Gastrocnemius medialis (tissue), 4 donors: ENCODE data around the gene ZNF516. TPM values are rescaled to one million over a fixed set of nuclear protein-coding genes. Genes with fewer than 3 reads are reported as not detected.

Experiments
- ATAC-seq, 2 donors: fragments of 150-250 bp; one replicate each; pipeline ENCODE4 v1.9.1; 2016
- DNase-seq, 2 donors: peaks; one replicate each; pipeline ENCODE4 v3.0.0-alpha.2; 2019
- H3K27ac ChIP-seq, 4 donors: fragments of 200-600 bp; sonication (generic); 1 replicate in 1 of 4; 2 replicates in 3 of 4; pipeline ENCODE4 v1.5.1; 2016 to 2018; ENCODE audit warnings: mild to moderate bottlenecking in 2 of 4, moderate library complexity in 1 of 4
- H3K27me3 ChIP-seq, 3 donors: fragments of 200-600 bp; sonication (generic) in 2 of 3; 1 replicate in 1 of 3; 2 replicates in 2 of 3; pipeline versions ENCODE4 v1.5.1 to v1.6.0; 2016 to 2019; ENCODE audit warnings: mild to moderate bottlenecking in 1 of 3, moderate library complexity in 1 of 3
- H3K36me3 ChIP-seq, 2 donors: fragments of 200-600 bp; sonication (generic) in 1 of 2; one replicate each; pipeline ENCODE4 v1.5.1; 2017 to 2018
- H3K4me1 ChIP-seq, 2 donors: fragments of 200-600 bp; sonication (generic) in 1 of 2; one replicate each; pipeline ENCODE4 v1.5.1; 2016 to 2017; ENCODE audit warnings: mild to moderate bottlenecking in 2 of 2
- H3K4me3 ChIP-seq, 4 donors: fragments of 200-600 bp; sonication (generic) in 3 of 4; 1 replicate in 1 of 4; 2 replicates in 3 of 4; pipeline ENCODE4 v1.5.1; 2016 to 2019; ENCODE audit warnings: mild to moderate bottlenecking in 2 of 4
- H3K9me3 ChIP-seq, 3 donors: fragments of 200-600 bp; sonication (generic) in 2 of 3; 1 replicate in 1 of 3; 2 replicates in 2 of 3; pipeline ENCODE4 v1.5.1; 2016 to 2019
- POLR2A ChIP-seq, 2 donors: fragments of 450-650 bp; IDR thresholded peaks; one replicate each; pipeline ENCODE4 v1.6.1; 2017; ENCODE audit warnings: antibody characterized with exemption in 2 of 2, mild to moderate bottlenecking in 2 of 2, moderate library complexity in 2 of 2
- in situ Hi-C, 4 donors: fragments of 200-750 bp; cut with MboI; loops; one replicate each; pipeline versions ENCODE4 v1.15.0 to v1.8.0; 2017; ENCODE audit warnings: low sequenced_read_pairs in 4 of 4
- intact Hi-C: fragments of 100-400 bp; cut with DNase I; formaldehyde crosslinking; loops from one replicate; pipeline ENCODE4 v1.15.1; 2023; ENCODE audit warnings: low total_unique reads
- total RNA-seq, 4 donors: library from RNA; depleted of rRNA; stranded (reverse); fragments of >200 nt; gene quantifications; one replicate each; pipeline versions ENCODE4 v1.1.0 to v1.2.3, GENCODE V29; 2016
- TF ChIP-seq, protein P1 (sequence below), 5 experiments: fragments of 450-650 bp in 3 of 5; fragments of 200-600 bp in 2 of 5; sonication (generic) in 2 of 5; IDR thresholded peaks in 4 of 5; conservative IDR thresholded peaks in 1 of 5; 1 replicate in 4 of 5; 2 replicates in 1 of 5; pipeline ENCODE4 v1.5.1; 2016 to 2019; ENCODE audit warnings: antibody characterized with exemption in 5 of 5, mild to moderate bottlenecking in 3 of 5, moderate library complexity in 3 of 5

ZNF516 gene
- total RNA-seq, 4 donors from 2014 or later = 8.4 to 19.3 (median 12.4) TPM

DNA sequence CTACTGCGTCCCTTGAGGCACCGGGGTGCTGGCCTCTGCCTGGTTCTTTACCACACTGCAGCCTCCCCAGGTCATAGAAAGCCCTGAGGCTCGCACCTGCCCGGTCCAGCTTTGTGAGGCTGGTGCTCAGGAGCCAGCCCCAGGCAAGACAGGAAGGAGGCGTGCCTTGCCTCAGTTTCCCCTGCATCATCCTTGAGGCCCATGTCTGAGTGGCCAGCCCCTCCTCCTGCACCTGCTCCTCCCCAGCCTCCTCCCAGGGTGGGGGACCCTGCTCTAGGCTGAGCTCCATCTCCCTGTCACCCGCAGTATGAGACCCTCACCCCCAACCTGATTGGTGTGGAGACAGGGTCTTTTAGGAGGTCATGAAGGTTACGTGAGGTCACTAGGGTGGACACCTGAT is 147.7 kb downstream of the ZNF516 start:
- no peaks in the 10 kb centered on the region for H3K36me3 ChIP-seq
- H3K9me3 ChIP-seq = no peaks in the 10 kb centered on the region
- H3K4me3 ChIP-seq = no peak overlapping the region
- DNase-seq = no peak
- no peak for ATAC-seq
- intact Hi-C loops = loop anchor here (5.0 to 10.0 kb wide), 2 partner anchors 1693 to 1725 kb away; no protein-coding TSS in a partner anchor
- H3K27me3 ChIP-seq = no peaks in the 10 kb centered on the region
- H3K27ac ChIP-seq = no peak overlapping the region
- H3K4me1 ChIP-seq = peaks cover 4 to 5% of the 10 kb centered on the region in 2 donors
- TF ChIP-seq, protein P1, sequence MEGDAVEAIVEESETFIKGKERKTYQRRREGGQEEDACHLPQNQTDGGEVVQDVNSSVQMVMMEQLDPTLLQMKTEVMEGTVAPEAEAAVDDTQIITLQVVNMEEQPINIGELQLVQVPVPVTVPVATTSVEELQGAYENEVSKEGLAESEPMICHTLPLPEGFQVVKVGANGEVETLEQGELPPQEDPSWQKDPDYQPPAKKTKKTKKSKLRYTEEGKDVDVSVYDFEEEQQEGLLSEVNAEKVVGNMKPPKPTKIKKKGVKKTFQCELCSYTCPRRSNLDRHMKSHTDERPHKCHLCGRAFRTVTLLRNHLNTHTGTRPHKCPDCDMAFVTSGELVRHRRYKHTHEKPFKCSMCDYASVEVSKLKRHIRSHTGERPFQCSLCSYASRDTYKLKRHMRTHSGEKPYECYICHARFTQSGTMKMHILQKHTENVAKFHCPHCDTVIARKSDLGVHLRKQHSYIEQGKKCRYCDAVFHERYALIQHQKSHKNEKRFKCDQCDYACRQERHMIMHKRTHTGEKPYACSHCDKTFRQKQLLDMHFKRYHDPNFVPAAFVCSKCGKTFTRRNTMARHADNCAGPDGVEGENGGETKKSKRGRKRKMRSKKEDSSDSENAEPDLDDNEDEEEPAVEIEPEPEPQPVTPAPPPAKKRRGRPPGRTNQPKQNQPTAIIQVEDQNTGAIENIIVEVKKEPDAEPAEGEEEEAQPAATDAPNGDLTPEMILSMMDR (IDR thresholded peaks at IDR 0.05 in 4 of 5, conservative IDR thresholded peaks at IDR 0.05 in 1 of 5) = no peak
- TF ChIP-seq POLR2A (IDR thresholded peaks at IDR 0.05) = no peak
- in situ Hi-C loops = no loop called here

DNA sequence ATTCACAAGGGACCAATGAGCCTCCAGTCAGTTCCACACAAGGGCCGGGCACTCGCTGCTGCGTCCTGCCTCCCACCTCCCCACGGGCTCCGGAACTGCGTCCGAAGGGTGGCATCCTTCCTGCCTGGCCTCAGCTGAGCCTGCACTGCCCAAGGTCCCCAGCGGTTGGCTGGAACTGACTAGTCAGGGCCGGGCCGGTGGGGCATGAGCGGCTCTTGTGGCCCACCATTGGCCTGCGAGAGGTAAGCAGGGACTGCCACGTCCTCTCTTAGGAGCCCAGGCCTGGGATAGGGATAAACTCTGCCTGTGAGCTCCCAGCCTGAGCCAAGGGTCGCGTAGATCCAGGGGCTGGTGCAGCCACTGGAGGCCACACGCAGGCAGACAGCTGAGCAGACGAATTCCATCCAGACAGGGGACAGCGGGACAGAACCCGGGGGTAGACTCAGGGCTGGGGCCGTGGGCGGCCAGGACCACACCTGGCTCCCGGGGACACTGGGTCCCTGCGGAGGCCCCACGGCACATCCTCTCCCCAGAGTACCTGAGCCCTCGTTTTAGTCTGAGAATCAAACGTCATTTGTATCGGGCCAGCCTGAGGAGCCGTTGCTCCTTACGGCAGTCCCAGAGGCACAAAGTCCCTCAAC is 148.4 kb downstream of the ZNF516 start:
- DNase-seq = no peak
- intact Hi-C loops (loop anchor here (5.0 to 10.0 kb wide), 2 partner anchors 1692 to 1724 kb away; no protein-coding TSS in a partner anchor), in situ Hi-C loops (no loop called here)
- Histone ChIP-seq H3K4me3 (no peak overlapping the region), H3K27ac (no peak overlapping the region), H3K27me3 (no peaks in the 10 kb centered on the region), H3K9me3 (no peaks in the 10 kb centered on the region), H3K4me1 (peaks cover 4 to 5% of the 10 kb centered on the region in 2 donors), H3K36me3 (no peaks in the 10 kb centered on the region)
- no peak for ATAC-seq
- TF ChIP-seq, protein P1 (IDR thresholded peaks at IDR 0.05 in 4 of 5, conservative IDR thresholded peaks at IDR 0.05 in 1 of 5) = no peak
- no peak for TF ChIP-seq POLR2A (IDR thresholded peaks at IDR 0.05)

GRCh38 chr18:76345901-76346300 is 149.1 kb downstream of the ZNF516 start:
- in situ Hi-C loops (no loop called here), intact Hi-C loops (loop anchor here (5.0 to 10.0 kb wide), 2 partner anchors 1691 to 1724 kb away; no protein-coding TSS in a partner anchor)
- TF ChIP-seq POLR2A (IDR thresholded peaks at IDR 0.05) = no peak
- TF ChIP-seq, protein P1 (IDR thresholded peaks at IDR 0.05 in 4 of 5, conservative IDR thresholded peaks at IDR 0.05 in 1 of 5) = no peak

GRCh38 chr18:76343938-76344569 is 151.0 kb downstream of the ZNF516 start:
- TF ChIP-seq, protein P1 (IDR thresholded peaks at IDR 0.05 in 4 of 5, conservative IDR thresholded peaks at IDR 0.05 in 1 of 5) = no peak
- no peak for TF ChIP-seq POLR2A (IDR thresholded peaks at IDR 0.05)
- Histone ChIP-seq H3K27ac (no peak overlapping the region), H3K36me3 (no peaks in the 10 kb centered on the region), H3K9me3 (no peaks in the 10 kb centered on the region), H3K27me3 (no peaks in the 10 kb centered on the region), H3K4me1 (peaks cover 3 to 4% of the 10 kb centered on the region in 2 donors), H3K4me3 (no peak overlapping the region)
- ATAC-seq (no peak), DNase-seq (no peak)
- in situ Hi-C loops (no loop called here), intact Hi-C loops (loop anchor here (10.0 kb wide), 1 partner anchor 1689 kb away; no protein-coding TSS in a partner anchor)

More at GRCh38 chr18:76345901-76346300, 149.1 kb downstream of the ZNF516 start:
- ATAC-seq (no peak), DNase-seq (no peak)
- Histone ChIP-seq H3K4me3 (no peak overlapping the region), H3K27ac (no peak overlapping the region), H3K36me3 (no peaks in the 10 kb centered on the region), H3K4me1 (peaks cover 4 to 5% of the 10 kb centered on the region in 2 donors), H3K9me3 (no peaks in the 10 kb centered on the region), H3K27me3 (no peaks in the 10 kb centered on the region)
